Measurements from ENCODE around the gene CCL24.

- TF ChIP-seq CTCF (conservative IDR thresholded peaks at IDR 0.05; ENCODE audit: low read depth, low read length) (no peak), EZH2 (IDR thresholded peaks at IDR 0.05; ENCODE audit: borderline replicate concordance, low read depth, low read length, poor library complexity, severe bottlenecking) (no peak)
Observed at GRCh38 chr7:75814407-75814947, 871 bp upstream of the CCL24 start.

Data from A673 (cell line).